HG02798 (cell line): ENCODE results near the gene OPN1MW.
"Not testable (repeated sequence)": the region's sequence is repeated elsewhere in the genome, so short reads cannot be mapped to it uniquely, and the experiment has no call there.

ENCODE experiments used
- ATAC-seq: cut with Tn5 transposase; IDR thresholded peaks from one replicate; pipeline ENCODE4 v1.9.1; 2021; ENCODE audit warnings: mild to moderate bottlenecking; ENCODE audit not compliant: unreplicated experiment, poor library complexity

OPN1MW gene

GRCh38 chrX:154209670-154210418 is 27.4 kb downstream of the OPN1MW start:
- ATAC-seq = peak; percentile 63

GRCh38 chrX:154211057-154211456 is 28.7 kb downstream of the OPN1MW start:
- ATAC-seq = not testable (repeated sequence)

- not testable (repeated sequence) for ATAC-seq
Measured at GRCh38 chrX:154211499-154211898, 29.1 kb downstream of the OPN1MW start.

- not testable (repeated sequence) for ATAC-seq
Measured at GRCh38 chrX:154219456-154219855, 37.1 kb downstream of the OPN1MW start, which contains the start of gene OPN1MW2. OPN1MW2 (plus strand) TSS chrX:154219756; CDS start chrX:154219816, 60 bp downstream.

GRCh38 chrX:154225292-154225691 is 42.9 kb downstream of the OPN1MW start:
- not testable (repeated sequence) for ATAC-seq

GRCh38 chrX:154226706-154227105 is 44.3 kb downstream of the OPN1MW start:
- ATAC-seq = not testable (repeated sequence)

GRCh38 chrX:154231443-154231842 is 49.0 kb downstream of the OPN1MW start:
- ATAC-seq = not testable (repeated sequence)

- ATAC-seq = not testable (repeated sequence)
Measured at GRCh38 chrX:154233620-154234019, 51.2 kb downstream of the OPN1MW start.

- not testable (repeated sequence) for ATAC-seq
Measured at GRCh38 chrX:154238939-154239559, 56.7 kb downstream of the OPN1MW start.

GRCh38 chrX:154239982-154240503 is 57.6 kb downstream of the OPN1MW start:
- ATAC-seq = not testable (repeated sequence)
